ENCODE data around the gene SLX4IP.

DNA sequence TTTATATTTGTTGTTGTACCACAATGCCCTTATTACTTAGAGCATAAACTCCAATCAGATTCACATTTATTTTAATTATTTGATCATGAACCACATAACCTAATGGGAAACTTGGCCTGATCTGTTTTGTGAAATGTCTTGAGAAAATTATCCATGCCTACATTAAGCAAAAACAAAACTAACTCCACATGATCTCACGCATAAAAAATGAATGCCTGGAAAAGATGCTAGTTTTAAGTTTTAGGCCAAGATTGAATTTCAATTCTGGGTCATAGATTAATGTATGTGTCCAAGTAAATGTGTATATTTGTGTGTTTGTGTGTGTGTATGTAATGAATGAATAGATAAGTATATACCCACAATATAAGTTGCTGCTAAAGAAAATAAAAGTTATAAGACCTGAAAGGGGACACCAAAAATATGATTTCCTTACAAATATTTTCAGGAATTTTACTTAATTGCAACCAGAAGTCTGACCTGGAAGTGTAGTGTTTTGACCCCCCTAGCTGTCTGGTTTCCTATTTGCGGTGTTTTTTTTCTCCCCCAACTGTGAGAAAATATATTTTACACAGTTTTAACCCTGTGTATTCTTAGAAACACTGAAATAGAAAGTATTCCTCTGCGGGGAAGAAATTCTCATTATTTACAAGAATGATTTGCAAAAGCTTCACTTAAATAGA is 141.4 kb downstream of the SLX4IP start:
- TF ChIP-seq, protein P1, sequence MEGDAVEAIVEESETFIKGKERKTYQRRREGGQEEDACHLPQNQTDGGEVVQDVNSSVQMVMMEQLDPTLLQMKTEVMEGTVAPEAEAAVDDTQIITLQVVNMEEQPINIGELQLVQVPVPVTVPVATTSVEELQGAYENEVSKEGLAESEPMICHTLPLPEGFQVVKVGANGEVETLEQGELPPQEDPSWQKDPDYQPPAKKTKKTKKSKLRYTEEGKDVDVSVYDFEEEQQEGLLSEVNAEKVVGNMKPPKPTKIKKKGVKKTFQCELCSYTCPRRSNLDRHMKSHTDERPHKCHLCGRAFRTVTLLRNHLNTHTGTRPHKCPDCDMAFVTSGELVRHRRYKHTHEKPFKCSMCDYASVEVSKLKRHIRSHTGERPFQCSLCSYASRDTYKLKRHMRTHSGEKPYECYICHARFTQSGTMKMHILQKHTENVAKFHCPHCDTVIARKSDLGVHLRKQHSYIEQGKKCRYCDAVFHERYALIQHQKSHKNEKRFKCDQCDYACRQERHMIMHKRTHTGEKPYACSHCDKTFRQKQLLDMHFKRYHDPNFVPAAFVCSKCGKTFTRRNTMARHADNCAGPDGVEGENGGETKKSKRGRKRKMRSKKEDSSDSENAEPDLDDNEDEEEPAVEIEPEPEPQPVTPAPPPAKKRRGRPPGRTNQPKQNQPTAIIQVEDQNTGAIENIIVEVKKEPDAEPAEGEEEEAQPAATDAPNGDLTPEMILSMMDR (IDR thresholded peaks at IDR 0.05; ENCODE audit: insufficient read depth, low read length): no peak
- TF ChIP-seq POLR2AphosphoS5 (IDR thresholded peaks at IDR 0.05; ENCODE audit: low read depth): no peak
- TF ChIP-seq GABPA (IDR thresholded peaks at IDR 0.05; ENCODE audit: low read depth): no peak
- no peak for TF ChIP-seq REST (IDR thresholded peaks at IDR 0.05; ENCODE audit: insufficient replicate concordance, low read depth)
